PC-3 (cell line): ENCODE data around the gene COL2A1.

Experiments
- EZH2 ChIP-seq: fragments of 300-600 bp; sonication (generic); IDR thresholded peaks from one replicate; pipeline ENCODE4 v1.6.1; 2017; ENCODE audit warnings: antibody characterized with exemption, mild to moderate bottlenecking, low read length; ENCODE audit not compliant: unreplicated experiment
- TF ChIP-seq, protein P1 (sequence below): fragments of 300-600 bp; sonication (generic); conservative IDR thresholded peaks from 2 replicates; pipeline ENCODE4 v1.5.1; 2017; ENCODE audit warnings: antibody characterized with exemption, low read depth, mild to moderate bottlenecking, low read length

DNA sequence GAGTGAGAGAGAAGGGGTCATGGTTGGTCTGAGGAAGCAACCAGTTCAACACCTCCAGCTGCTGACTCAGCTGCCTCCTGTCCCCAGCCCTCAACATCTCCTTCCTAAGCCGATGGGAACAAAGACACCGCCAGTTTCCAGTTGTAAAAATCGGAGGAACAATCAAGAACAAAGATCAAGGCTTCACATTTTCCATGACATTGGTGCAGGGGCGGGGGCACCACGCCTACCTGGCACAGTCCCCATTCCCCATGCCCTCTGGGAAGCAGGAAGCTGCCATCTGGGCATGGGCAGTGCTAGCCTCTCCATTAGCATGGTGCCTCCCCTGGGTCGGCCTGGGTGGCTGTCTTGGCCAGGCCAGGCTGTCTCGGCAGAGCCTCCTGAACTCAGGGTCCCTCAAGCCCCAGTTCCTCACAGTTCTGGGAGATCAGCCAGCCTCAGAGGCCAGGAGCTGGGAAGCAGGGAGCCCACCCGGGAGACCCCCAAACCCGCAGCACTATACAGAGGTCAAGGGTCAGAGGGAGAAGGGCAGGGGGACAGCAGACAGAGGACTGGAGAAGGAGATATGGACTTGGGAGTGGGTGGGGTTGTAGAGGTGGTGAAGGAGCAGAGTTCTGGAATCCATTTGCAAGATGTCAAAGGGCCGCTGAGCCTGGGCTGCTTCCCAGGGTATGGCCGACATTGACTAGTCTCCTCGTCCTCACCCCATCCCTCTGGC, 60.5 kb downstream of the COL2A1 start:
- TF ChIP-seq, protein P1, sequence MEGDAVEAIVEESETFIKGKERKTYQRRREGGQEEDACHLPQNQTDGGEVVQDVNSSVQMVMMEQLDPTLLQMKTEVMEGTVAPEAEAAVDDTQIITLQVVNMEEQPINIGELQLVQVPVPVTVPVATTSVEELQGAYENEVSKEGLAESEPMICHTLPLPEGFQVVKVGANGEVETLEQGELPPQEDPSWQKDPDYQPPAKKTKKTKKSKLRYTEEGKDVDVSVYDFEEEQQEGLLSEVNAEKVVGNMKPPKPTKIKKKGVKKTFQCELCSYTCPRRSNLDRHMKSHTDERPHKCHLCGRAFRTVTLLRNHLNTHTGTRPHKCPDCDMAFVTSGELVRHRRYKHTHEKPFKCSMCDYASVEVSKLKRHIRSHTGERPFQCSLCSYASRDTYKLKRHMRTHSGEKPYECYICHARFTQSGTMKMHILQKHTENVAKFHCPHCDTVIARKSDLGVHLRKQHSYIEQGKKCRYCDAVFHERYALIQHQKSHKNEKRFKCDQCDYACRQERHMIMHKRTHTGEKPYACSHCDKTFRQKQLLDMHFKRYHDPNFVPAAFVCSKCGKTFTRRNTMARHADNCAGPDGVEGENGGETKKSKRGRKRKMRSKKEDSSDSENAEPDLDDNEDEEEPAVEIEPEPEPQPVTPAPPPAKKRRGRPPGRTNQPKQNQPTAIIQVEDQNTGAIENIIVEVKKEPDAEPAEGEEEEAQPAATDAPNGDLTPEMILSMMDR: no peak
- TF ChIP-seq EZH2: no peak
